Fibroblast of skin of right biceps (primary cell): ENCODE results near the gene AK9.
A peak's percentile ranks its signal among the peaks of the same experiment; 100 is the strongest.
"Not testable (repeated sequence)": the region's sequence is repeated elsewhere in the genome, so short reads cannot be mapped to it uniquely, and the experiment has no call there.

ENCODE experiments used
- DNase-seq: peaks from one replicate; pipeline ENCODE4 v3.0.0-alpha.2; 2013

AK9 gene

DNA sequence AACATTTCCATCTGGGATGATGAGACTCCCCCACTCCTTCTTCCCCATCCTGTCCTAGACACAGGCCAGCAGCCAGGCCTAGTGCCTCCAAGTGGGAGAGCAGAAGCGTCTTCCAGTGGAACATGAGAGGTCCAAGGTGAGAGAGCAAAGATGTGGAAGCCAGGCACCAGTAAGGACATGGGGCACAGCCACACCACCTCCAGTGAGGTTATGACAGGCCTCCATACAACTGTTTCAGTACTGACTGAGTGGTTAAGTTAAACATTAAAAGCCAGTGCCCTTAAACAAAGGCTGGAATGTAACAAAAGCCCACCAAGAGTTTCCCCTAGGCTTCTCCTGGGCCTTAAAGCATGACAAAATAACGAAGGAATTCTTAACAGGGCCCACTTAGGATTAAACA, 213.3 kb downstream of the AK9 start:
- no peak for DNase-seq

DNA sequence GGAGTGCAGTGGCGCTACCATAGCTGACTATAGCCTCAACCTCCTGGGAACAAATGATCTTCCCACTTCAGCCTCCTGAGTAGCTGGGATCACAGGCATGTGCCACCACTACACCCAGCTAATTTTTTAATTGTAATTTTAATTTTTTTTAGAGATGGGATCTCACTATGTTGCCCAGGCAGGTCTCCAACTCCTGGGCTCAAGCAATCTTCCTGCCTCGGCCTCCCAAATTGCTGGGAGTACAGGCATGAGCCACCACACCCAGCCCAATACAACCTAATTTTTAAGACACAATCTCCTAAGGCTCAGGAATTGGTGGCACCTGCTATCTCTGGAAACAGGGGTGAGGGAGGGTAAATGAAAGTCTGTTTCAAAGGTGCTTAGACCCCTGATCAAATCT, 213.8 kb downstream of the AK9 start:
- DNase-seq = no peak

DNA sequence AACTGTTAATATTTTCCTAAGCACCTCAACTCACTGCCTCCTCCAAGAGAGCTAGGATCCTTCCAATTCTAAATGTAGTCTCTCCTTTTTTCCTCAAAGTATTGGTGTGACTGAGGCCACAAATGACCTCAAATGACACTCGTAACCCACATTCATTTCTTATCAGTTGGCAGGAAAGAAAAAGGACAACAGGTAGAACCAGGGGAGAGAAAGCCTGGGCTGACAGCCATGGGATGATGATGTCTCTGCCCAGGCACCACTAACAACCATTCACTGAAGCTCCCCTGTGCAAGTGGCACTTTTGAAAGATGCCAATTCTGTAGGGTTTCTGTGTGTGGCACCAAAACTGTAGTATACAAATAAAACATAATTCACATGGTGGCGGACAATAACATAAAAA, 215.4 kb downstream of the AK9 start:
- no peak for DNase-seq

GRCh38 chr6:109474995-109475394, 216.0 kb downstream of the AK9 start:
- DNase-seq = no peak

GRCh38 chr6:109473120-109473519, 217.9 kb downstream of the AK9 start:
- DNase-seq = no peak

GRCh38 chr6:109472132-109472995, 218.6 kb downstream of the AK9 start:
- no peak for DNase-seq

DNA sequence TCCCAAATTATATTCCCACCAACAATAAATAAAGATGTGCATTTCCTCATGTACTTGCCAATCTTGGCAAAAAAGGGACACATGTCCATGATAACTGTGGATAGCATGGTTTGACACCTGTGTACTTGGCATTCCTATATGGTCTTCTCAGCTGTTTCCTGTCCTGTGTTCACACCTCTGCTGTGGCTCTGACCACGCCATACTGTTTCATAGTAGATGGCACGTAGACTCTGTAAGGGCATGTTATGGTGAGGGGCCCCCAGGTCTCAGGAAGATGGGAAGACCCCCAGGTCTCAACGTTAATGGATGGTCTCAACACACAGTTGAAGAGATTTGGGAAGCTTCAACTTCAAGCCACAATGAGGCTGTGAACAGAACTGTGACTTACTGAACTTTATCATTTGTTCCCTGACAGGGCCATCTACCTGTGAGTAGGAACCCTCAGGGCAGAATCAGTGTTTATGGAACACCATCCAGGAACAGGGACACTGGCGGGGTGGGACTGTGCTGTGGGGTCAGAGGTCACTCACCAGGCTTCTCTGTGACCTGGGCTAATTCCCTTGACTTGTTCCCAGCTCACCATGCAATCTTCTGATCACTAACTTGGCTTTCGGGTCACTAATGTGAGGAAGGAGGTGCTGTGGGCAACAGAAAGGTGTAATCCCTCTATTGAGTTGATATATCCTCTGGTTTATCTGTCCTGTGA, 219.7 kb downstream of the AK9 start:
- no peak for DNase-seq

- no peak for DNase-seq
These were observed 221.3 kb downstream of the AK9 start for GRCh38 chr6:109469591-109470189.

DNA sequence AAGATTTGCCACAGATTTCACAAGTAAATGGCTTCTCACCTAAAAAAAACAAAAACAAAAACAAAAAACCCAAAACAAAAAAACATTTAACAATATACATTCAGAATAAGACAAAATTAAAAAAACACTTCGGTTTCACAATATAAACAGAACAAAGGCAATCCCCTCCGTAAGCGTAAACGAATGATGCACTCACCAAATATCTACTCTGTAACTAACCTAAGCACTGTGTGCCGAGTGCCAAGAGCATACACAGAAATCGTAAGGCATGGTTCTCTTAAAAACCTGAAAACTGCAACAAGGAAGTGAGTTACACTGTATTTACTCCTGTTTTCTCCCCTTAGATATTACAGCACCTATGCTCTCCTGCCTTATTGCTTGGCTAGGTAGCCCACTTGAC, 223.3 kb downstream of the AK9 start:
- DNase-seq = no peak

DNA sequence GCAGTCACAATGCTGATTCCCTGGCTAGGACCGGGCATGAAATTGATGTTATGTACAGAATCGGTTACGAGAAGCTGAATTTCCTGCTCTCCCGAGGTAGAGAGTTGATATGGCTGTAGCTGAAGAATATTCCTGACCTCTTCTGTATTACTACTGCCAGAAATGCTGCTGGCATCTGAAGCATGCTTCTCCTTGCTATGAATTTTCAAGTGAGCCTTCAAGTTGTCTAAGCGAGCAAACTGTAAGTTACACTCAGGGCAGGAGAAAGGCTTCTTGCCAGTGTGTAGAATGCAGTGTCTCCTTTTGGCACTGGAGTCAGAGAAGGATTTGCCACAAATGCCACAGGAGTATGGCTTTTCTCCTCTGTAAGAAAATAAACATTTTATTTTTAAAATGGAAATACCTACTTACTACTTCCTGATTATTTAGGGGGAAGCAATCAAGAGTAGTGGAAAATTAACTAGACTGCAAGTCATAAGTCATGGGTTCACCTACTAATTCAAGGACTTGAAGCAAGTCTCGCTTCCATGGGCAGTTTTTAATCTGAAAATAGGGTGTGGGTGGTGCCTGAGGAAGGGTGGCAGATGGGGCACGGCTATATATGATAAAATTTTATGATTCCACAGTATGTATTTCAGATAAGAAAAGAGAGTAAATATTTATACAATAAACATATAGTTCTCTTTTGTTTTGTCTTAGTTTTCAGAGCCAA, 224.6 kb downstream of the AK9 start:
- DNase-seq = no peak

GRCh38 chr6:109465772-109466171, 225.2 kb downstream of the AK9 start:
- DNase-seq = no peak

DNA sequence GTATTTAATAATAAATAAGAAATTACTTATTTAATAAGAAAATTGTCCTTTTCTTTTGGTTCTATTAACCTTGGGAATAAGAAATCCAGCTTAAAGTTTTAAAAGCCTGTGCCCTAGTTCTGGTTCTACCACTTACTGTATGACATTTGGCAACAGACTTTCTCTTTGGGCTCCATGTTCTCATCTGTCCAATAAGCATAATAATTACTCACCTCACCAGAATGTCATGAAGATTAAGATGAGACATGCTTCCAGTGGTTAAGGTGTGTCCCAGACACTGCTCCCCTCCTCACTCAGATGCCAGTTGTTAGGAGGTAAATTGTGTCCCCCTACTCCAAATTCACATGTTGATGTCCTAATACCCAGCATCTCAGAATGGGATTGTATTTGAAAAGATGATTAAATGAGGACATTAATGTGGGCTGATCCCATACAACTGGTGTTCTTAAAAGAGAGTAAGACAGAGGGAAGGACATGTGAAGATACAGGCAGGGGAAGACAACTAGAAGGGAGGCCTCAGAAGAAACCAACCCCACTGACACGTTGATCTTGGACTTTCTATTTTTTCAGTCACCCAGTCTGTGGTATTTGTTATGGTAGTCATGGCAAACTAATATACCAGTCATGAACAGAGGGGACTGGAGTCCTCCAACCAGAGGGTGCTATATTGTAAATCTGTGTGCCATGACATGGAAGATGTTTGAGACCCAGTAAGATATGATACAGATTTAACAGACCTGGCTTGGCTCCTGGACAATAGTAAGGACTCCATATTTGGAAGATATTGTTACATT, 229.1 kb downstream of the AK9 start:
- no peak for DNase-seq

DNA sequence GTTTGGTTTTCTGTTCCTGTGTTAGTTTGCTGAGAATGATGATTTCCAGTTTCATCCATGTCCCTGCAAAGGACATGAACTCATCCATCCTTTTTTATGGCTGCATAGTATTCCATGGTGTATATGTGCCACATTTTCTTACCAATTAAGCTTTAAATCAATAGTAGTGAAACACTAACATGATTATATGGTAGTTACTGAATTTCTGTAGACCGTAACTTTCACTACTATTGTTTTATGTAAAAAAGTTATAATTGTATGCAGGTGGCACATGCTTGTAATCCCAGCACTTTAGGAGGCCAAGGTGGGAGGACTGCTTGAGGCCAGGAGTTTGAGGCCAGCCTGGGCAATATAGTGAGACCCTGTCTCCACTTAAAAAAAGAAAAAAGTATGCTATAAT, 229.8 kb downstream of the AK9 start:
- not testable (repeated sequence) for DNase-seq

DNA sequence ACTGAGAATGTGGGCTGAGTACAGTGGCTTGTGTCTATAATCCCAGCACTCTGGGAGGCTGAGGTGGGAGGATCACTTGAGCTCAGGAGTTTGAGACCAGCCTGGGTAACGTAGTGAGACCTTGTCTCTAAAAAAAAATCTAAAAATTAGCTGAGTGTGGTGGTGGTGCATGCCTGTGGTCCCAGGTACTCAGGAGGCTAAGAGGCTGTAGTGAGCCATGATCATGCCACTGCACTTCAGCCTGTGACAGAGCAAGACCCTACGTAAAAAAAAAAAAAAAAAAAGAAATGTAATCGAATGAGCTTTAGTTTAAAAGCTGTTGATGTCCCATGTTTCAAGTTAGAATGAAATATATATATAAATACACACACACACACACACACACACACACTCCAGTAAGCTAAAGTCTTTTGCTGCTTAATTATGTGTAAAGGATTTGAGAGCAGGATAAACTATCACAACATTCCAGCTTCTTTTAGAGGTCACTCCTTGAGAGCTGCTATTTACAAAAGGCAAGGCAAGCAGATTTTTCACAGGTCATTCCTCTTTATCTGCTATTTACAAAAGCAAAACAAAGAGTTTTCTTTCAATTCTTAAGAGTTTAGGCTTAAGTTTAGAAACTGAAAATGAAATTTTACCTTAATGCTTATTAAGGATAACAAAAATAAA, 230.7 kb downstream of the AK9 start:
- DNase-seq = no peak

DNA sequence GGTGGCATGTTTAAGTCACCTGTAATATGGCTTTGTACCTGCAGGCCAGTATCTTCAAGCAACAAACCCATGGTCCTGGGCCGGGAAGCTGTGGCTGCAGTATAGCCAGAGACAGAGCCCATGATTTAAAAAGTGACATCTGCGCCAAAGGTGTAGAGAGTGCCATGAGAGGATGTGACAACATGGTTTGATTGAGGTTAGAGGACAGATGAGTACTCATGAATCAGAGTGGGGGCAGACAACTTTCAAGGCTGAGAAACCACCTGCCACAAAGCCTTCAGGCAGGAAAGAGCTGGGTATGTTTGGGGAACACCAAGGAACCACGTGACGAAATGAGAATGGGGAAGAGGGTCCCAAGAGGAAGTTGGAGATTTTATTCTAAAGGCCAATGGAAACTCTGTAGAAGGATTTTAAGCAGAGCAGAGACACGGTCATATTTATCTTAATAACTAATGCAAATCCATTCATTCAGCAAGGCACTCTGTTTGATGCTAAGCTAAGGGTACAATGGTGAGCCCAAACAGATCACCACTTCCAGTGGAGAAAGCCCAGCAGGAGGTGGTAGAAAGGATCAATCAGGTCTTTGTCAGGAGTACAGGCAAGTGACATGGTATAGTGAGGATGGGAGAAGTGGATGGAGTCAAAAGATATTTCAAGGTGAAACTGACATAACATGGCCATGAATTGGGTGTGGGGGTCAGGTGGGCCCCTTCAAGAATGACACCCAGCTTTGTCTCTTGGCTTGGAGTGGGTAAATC, 232.0 kb downstream of the AK9 start:
- DNase-seq = no peak

- peak; percentile 21 for DNase-seq
These were observed 233.4 kb downstream of the AK9 start for GRCh38 chr6:109457562-109457996.

DNA sequence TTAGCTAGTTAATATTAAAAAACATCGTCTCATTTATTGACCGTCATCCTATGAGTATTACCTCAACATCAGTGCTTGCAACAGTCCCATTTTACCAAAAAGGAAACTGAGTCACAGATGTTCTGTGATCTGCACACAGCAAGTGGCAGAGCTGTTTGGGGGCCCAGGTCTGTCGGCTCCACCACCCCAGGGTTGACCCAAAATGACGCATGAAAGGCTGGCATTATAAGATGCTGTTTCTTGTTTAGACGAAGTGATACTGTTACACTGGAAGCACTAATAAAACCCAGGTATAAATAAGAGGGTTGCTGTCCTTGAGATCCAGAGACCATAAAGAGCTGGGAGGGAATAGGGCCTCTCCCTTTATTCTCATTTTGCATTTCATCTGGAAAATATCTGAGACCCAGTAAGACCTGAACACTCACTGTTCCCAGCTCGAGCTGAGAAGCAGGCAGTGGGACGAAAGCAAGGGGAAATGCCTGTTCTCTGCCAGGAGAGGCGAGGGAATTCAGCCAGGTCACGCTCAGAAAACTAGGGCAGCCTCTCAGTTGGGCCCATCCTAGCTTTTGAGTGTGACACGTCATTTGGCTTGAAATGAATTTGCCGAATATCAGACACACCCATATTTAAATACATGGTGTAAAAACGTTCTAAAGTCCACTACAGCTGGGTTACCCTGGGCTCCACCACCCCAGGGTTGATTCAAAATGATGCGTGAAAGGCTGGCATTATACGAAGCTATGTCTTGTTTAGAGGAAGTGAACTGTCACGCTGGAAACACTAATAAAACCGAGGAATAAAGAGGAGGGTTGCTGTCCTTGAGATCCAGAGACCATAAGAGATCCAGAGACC, 234.1 kb downstream of the AK9 start:
- peak; percentile 21 for DNase-seq

DNA sequence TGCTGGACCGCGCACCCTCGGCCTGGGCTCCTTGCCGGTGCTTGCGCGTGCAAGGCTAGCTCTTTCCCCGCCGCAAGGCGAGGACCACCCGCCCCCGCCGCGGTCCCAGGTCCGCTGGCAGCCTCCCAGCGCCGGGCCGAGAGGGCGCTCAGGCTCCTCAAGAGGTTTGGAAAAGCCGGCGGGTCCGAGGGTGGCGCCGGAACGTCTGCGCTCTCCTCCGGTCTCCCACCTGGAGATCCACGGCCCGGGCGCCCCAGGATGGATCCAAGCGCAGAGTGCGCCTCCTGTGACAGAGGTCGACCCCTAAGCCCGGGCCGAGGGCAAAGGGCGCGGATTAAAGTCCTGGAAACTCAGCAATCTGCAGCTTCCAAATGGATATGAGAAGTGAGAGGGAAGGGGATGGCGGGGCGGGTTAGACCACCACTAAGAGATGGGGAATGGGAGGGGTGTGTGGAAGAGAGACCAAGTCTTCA, 234.9 kb downstream of the AK9 start:
- DNase-seq = no peak

GRCh38 chr6:109455437-109456110, 235.4 kb downstream of the AK9 start, which contains the start of gene MICAL1:
Gene MICAL1 (minus strand): TSS chr6:109455772. CDS start chr6:109454196, 1,576 bp downstream.
- DNase-seq = peak; percentile 66
